Dermis microvascular lymphatic vessel endothelial cell (primary cell): ENCODE results near the gene VAMP7. TPM values are rescaled to one million over a fixed set of nuclear protein-coding genes. Genes with fewer than 3 reads are reported as not detected.
"Not testable (repeated sequence)": the region's sequence is repeated elsewhere in the genome, so short reads cannot be mapped to it uniquely, and the experiment has no call there.

Experiments used
- DNase-seq, 2 donors: peaks; one replicate each; pipeline versions ENCODE4 v3.0.0 to v3.0.0-alpha.2; 2010; ENCODE audit warnings: low read depth in 2 of 2
- total RNA-seq: library from RNA; depleted of rRNA; stranded (reverse); fragments of >200 nt; gene quantifications from 2 replicates; pipeline ENCODE4 v1.2.1, GENCODE V29; 2014

VAMP7 gene
- total RNA-seq = 37.0 and 42.2 TPM in 2 replicates

GRCh38 chrX:155881158-155881993 lies at the start of gene VAMP7:
VAMP7 (plus strand) TSS chrX:155881345; CDS start chrX:155889467, 8,122 bp downstream.
- DNase-seq = peak; percentile 72 to 92

- DNase-seq = no peak
Observed at GRCh38 chrX:155841232-155841631, 39.9 kb upstream of the VAMP7 start.

- not testable (repeated sequence) for DNase-seq
Observed at GRCh38 chrX:155851786-155852185, 29.4 kb upstream of the VAMP7 start.

GRCh38 chrX:155857561-155857960 lies 23.6 kb upstream of the VAMP7 start:
- DNase-seq = peak in 1 of 2 donors; percentile 2

GRCh38 chrX:155864655-155865054 lies 16.5 kb upstream of the VAMP7 start:
- DNase-seq = peak in 1 of 2 donors; percentile 8

GRCh38 chrX:155865193-155865592 lies 16.0 kb upstream of the VAMP7 start:
- no peak for DNase-seq

- no peak for DNase-seq
Observed at GRCh38 chrX:155867821-155868220, 13.3 kb upstream of the VAMP7 start.

GRCh38 chrX:155870958-155871357 lies 10.2 kb upstream of the VAMP7 start:
- no peak for DNase-seq

GRCh38 chrX:155871934-155872333 lies 9.2 kb upstream of the VAMP7 start:
- no peak for DNase-seq

GRCh38 chrX:155873188-155873587 lies 8.0 kb upstream of the VAMP7 start:
- DNase-seq = no peak

GRCh38 chrX:155874571-155875244 lies 6.4 kb upstream of the VAMP7 start:
- no peak for DNase-seq

- DNase-seq = no peak
Observed at GRCh38 chrX:155876704-155877103, 4.4 kb upstream of the VAMP7 start.

- no peak for DNase-seq
Observed at GRCh38 chrX:155877288-155877687, 3.9 kb upstream of the VAMP7 start.

GRCh38 chrX:155880586-155881157 lies 473 bp upstream of the VAMP7 start:
- DNase-seq = peak in 1 of 2 donors; percentile 17

- no peak for DNase-seq
Observed at GRCh38 chrX:155886409-155886808, 5.3 kb downstream of the VAMP7 start.

GRCh38 chrX:155888139-155888538 lies 7.0 kb downstream of the VAMP7 start:
- no peak for DNase-seq

GRCh38 chrX:155889328-155889727 lies 8.2 kb downstream of the VAMP7 start:
- DNase-seq = no peak

- DNase-seq = no peak
Observed at GRCh38 chrX:155891446-155892210, 10.5 kb downstream of the VAMP7 start.

- DNase-seq = no peak
Observed at GRCh38 chrX:155893521-155893920, 12.4 kb downstream of the VAMP7 start.

GRCh38 chrX:155896512-155896911 lies 15.4 kb downstream of the VAMP7 start:
- DNase-seq = no peak

GRCh38 chrX:155899366-155899765 lies 18.2 kb downstream of the VAMP7 start:
- DNase-seq = no peak

- DNase-seq = no peak
Observed at GRCh38 chrX:155900765-155901164, 19.6 kb downstream of the VAMP7 start.
